ENCODE measurements around the gene ARHGDIA.

DNA sequence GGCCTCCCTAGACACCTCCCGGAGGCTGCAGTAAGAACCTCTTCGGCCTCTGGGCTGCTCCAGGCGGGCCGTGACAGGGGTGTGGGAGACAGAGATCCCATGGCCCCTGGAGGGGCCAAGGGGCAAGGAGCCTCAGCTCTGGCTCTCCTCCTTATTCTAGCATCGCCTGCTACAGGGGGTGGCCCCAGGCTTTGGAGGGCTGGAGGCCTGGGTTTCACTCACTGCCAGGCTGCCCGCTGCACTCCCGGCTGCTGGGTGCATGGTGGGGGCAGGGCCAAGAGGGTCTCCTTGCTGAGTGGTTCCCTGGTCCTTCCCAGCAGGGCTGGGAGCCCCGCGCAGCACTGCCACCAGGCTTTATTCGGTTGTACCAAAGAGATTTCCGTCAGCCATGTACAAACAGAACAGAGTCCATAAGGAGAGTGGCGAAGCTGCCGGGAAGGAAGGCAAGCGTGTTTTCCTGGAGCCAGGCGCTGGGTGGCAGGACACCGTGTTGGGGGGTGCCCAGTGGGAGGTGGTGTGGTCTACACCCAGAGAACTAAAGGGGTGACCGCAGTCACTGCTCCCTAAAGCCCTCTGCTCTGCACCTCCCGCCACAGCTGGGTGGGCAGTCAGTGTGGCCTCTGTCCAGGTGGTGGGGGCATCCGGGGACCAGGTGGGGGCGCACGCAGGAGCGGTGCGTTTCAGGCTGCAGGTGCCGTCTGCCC is 32.9 kb upstream of the ARHGDIA start:
- no peak for TF ChIP-seq EZH2 (IDR thresholded peaks at IDR 0.05; ENCODE audit: borderline replicate concordance)
- TF ChIP-seq, protein P1, sequence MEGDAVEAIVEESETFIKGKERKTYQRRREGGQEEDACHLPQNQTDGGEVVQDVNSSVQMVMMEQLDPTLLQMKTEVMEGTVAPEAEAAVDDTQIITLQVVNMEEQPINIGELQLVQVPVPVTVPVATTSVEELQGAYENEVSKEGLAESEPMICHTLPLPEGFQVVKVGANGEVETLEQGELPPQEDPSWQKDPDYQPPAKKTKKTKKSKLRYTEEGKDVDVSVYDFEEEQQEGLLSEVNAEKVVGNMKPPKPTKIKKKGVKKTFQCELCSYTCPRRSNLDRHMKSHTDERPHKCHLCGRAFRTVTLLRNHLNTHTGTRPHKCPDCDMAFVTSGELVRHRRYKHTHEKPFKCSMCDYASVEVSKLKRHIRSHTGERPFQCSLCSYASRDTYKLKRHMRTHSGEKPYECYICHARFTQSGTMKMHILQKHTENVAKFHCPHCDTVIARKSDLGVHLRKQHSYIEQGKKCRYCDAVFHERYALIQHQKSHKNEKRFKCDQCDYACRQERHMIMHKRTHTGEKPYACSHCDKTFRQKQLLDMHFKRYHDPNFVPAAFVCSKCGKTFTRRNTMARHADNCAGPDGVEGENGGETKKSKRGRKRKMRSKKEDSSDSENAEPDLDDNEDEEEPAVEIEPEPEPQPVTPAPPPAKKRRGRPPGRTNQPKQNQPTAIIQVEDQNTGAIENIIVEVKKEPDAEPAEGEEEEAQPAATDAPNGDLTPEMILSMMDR (IDR thresholded peaks at IDR 0.05; ENCODE audit: poor library complexity), result no peak

All from hepatocyte (in vitro differentiated cells).